HG03565 (cell line): ENCODE data around the gene CPEB2.
"Not testable (repeated sequence)": the region's sequence is repeated elsewhere in the genome, so short reads cannot be mapped to it uniquely, and the experiment has no call there.

ENCODE experiments used
- ATAC-seq: cut with Tn5 transposase; IDR thresholded peaks from one replicate; pipeline ENCODE4 v1.9.1; 2021; ENCODE audit warnings: mild to moderate bottlenecking, moderate library complexity; ENCODE audit not compliant: unreplicated experiment

Gene CPEB2

GRCh38 chr4:15042529-15043167 lies 40.4 kb downstream of the CPEB2 start:
- no peak for ATAC-seq

GRCh38 chr4:15043226-15043625 lies 40.9 kb downstream of the CPEB2 start:
- no peak for ATAC-seq

GRCh38 chr4:15043922-15044321 lies 41.6 kb downstream of the CPEB2 start:
- no peak for ATAC-seq

GRCh38 chr4:15054541-15054940 lies 52.3 kb downstream of the CPEB2 start:
- no peak for ATAC-seq

- no peak for ATAC-seq
Observed at GRCh38 chr4:15060213-15060612, 57.9 kb downstream of the CPEB2 start.

- ATAC-seq, result no peak
Observed at GRCh38 chr4:15063341-15063740, 61.1 kb downstream of the CPEB2 start.

- ATAC-seq, result no peak
Observed at GRCh38 chr4:15065516-15065915, 63.2 kb downstream of the CPEB2 start.

GRCh38 chr4:15066140-15066539 lies 63.9 kb downstream of the CPEB2 start:
- no peak for ATAC-seq

- no peak for ATAC-seq
Observed at GRCh38 chr4:15068298-15068697, 66.0 kb downstream of the CPEB2 start.

- no peak for ATAC-seq
Observed at GRCh38 chr4:15075875-15076274, 73.6 kb downstream of the CPEB2 start.

GRCh38 chr4:15077969-15078368 lies 75.7 kb downstream of the CPEB2 start:
- no peak for ATAC-seq

GRCh38 chr4:15078682-15079642 lies 76.7 kb downstream of the CPEB2 start:
- ATAC-seq, result no peak

- ATAC-seq, result no peak
Observed at GRCh38 chr4:15084780-15085179, 82.5 kb downstream of the CPEB2 start.

- not testable (repeated sequence) for ATAC-seq
Observed at GRCh38 chr4:15085762-15086161, 83.5 kb downstream of the CPEB2 start.

- ATAC-seq, result not testable (repeated sequence)
Observed at GRCh38 chr4:15086259-15086658, 84.0 kb downstream of the CPEB2 start.

- no peak for ATAC-seq
Observed at GRCh38 chr4:15088394-15089035, 86.2 kb downstream of the CPEB2 start.

- ATAC-seq, result no peak
Observed at GRCh38 chr4:15089979-15090378, 87.7 kb downstream of the CPEB2 start.

- no peak for ATAC-seq
Observed at GRCh38 chr4:15100380-15100779, 98.1 kb downstream of the CPEB2 start.

GRCh38 chr4:15100994-15101695 lies 98.9 kb downstream of the CPEB2 start:
- no peak for ATAC-seq

- ATAC-seq, result no peak
Observed at GRCh38 chr4:15104825-15105224, 102.5 kb downstream of the CPEB2 start.

GRCh38 chr4:15106399-15106798 lies 104.1 kb downstream of the CPEB2 start:
- ATAC-seq, result no peak
